Pancreas (tissue), 10 donors: ENCODE data around the gene IGSF5. TPM values are rescaled to one million over a fixed set of nuclear protein-coding genes. Genes with fewer than 3 reads are reported as not detected.
A peak's percentile ranks its signal among the peaks of the same experiment; 100 is the strongest.

Source experiments
- ATAC-seq, 4 donors: fragments of 200-7000 bp; cut with Tn5 transposase; one replicate each; pipeline versions ENCODE4 v1.8.0 to v1.9.1; 2020; ENCODE audit warnings: mild to moderate bottlenecking in 4 of 4, moderate library complexity in 4 of 4
- DNase-seq, 6 donors: peaks; one replicate each; pipeline ENCODE4 v3.0.0-alpha.2; 2020
- FAIRE-seq: peaks from 2 replicates; lab custom pipeline; 2012; peaks lifted over from hg19 to GRCh38; lab: Jason Lieb, UNC
- H3K27ac ChIP-seq, 4 donors: fragments of 200-600 bp; sonication (generic); 1 replicate in 3 of 4; 2 replicates in 1 of 4; pipeline versions ENCODE4 v1.5.0 to v1.8.0; 2020
- H3K27me3 ChIP-seq, 4 donors: fragments of 200-600 bp; one replicate each; pipeline ENCODE4 v1.8.0; 2021
- H3K36me3 ChIP-seq, 3 donors: fragments of 200-600 bp; sonication (generic) in 1 of 3; one replicate each; pipeline versions ENCODE4 v1.5.0 to v1.8.0; 2020 to 2021
- H3K4me1 ChIP-seq, 3 donors: fragments of 200-600 bp; one replicate each; pipeline ENCODE4 v1.8.0; 2021
- H3K4me3 ChIP-seq, 4 donors: fragments of 200-600 bp; sonication (generic) in 2 of 4; one replicate each; pipeline versions ENCODE4 v1.5.0 to v1.8.0; 2020 to 2021
- H3K9me3 ChIP-seq, 4 donors: fragments of 200-600 bp; one replicate each; pipeline ENCODE4 v1.8.0; 2021
- CTCF ChIP-seq, 4 donors: fragments of 200-600 bp; sonication (generic) in 3 of 4; IDR thresholded peaks; one replicate each; pipeline versions ENCODE4 v1.5.0 to v1.8.0; 2021; ENCODE audit warnings: antibody characterized with exemption in 4 of 4
- WGBS, 2 donors: extraction: QIAGEN DNeasy Blood & Tissue Kit; methylation state at CpG; one replicate each; pipeline ENCODE4 v1.1.7; 2013; 5-methylcytosine and 5-hydroxymethylcytosine counted together
- intact Hi-C, 3 donors: fragments of 100-400 bp; cut with DNase I; formaldehyde crosslinking; loops; one replicate each; pipeline versions ENCODE4 v1.11.1 to v1.14.2; 2022
- polyA plus RNA-seq, 2 donors: library from polyadenylated mRNA; stranded (reverse); fragments of 200-250 nt; gene quantifications; one replicate each; pipeline ENCODE4 v1.2.3, GENCODE V29; 2013
- total RNA-seq, 6 donors: library from RNA; stranded (reverse); fragmentation: NEBNext Ultra II Directional in 4 of 6; extraction: Animal tissue kit (Norgen Biotek cat#: 25700) in 4 of 6; gene quantifications; one replicate each; pipeline versions ENCODE4 v1.2.1 to v1.2.4, GENCODE V29; 2021 to 2023
- donor health status: healthy with polysubstance abuse.
- donor health status: DM: no; HTN: no; CAD: no; lungs with moderate emphysema.
- donor health status: DM: no; HTN: no; CAD: no.
- donor health status: control.
- donor health status: control.
- donor health status: Bipolar disorder and iron deficiency.
- donor health status: DM: yes; HTN: yes; CAD: no.
- donor health status: DM: no; HTN: no; CAD: no.
- donor health status: DM: no; HTN: no; CAD: no.
- donor health status: DM: yes; HTN: yes; CAD: no.

Gene IGSF5
- total and polyA plus RNA-seq, 8 donors = 0.57 to 4.7 (median 1.3) TPM

GRCh38 chr21:39799178-39799577, 54.2 kb downstream of the IGSF5 start:
- H3K4me3 ChIP-seq = no peak overlapping the region
- DNase-seq (peak in 1 of 6 donors; percentile 22), ATAC-seq (no peak), FAIRE-seq (no peak)
- no peaks in the 10 kb centered on the region for H3K9me3 ChIP-seq
- H3K36me3 ChIP-seq = no peaks in the 10 kb centered on the region
- no peaks in the 10 kb centered on the region for H3K4me1 ChIP-seq
- no peaks in the 10 kb centered on the region for H3K27me3 ChIP-seq
- TF ChIP-seq CTCF (IDR thresholded peaks at IDR 0.05) = no peak
- no peak overlapping the region for H3K27ac ChIP-seq
- 83 to 84% methylated on average over 7 of the region's 7 CpGs for WGBS, 2 donors
- intact Hi-C loops = loop anchor here in 1 of 3 donors (10.0 kb wide), 1 partner anchor 326 kb away; no protein-coding TSS in a partner anchor

DNA sequence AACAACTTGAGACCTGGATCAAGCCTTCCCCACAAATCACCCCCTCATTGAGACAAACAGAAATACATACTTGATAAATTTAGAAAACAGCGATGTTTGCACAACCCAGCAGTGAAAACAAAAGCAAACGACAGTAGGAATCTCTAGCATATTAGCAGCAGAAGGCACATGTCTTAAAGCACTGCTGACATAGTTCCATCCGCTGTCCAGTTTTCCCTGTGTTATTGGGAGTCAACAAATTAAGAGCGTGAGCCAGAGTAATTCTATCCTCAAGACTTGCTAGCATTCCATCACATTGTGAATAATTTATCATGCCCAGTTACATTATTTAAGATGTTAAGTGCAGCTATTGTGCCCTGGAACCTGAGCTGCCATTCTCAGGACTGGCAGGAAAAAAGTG, 55.3 kb downstream of the IGSF5 start:
- TF ChIP-seq CTCF (IDR thresholded peaks at IDR 0.05) = no peak
- DNase-seq = no peak
- ATAC-seq = no peak
- Histone ChIP-seq H3K27me3 (no peaks in the 10 kb centered on the region), H3K4me1 (no peaks in the 10 kb centered on the region), H3K4me3 (no peak overlapping the region), H3K9me3 (no peaks in the 10 kb centered on the region), H3K27ac (no peak overlapping the region), H3K36me3 (no peaks in the 10 kb centered on the region)
- intact Hi-C loops = no loop called here
- no peak for FAIRE-seq
- 69 to 71% methylated on average over 4 of the region's 4 CpGs for WGBS, 2 donors

GRCh38 chr21:39802217-39802616, 57.2 kb downstream of the IGSF5 start:
- no peak for ATAC-seq
- intact Hi-C loops = no loop called here
- DNase-seq = no peak
- Histone ChIP-seq H3K36me3 (no peaks in the 10 kb centered on the region), H3K27ac (no peak overlapping the region), H3K4me1 (no peaks in the 10 kb centered on the region), H3K4me3 (no peak overlapping the region), H3K27me3 (no peaks in the 10 kb centered on the region), H3K9me3 (no peaks in the 10 kb centered on the region)
- whole genome bisulfite sequencing, 2 donors = 84 to 93% methylated on average over 2 of the region's 2 CpGs
- no peak for TF ChIP-seq CTCF (IDR thresholded peaks at IDR 0.05)
- FAIRE-seq = no peak

- FAIRE-seq (no peak), DNase-seq (no peak), ATAC-seq (no peak)
- H3K27ac ChIP-seq = no peak overlapping the region
- TF ChIP-seq CTCF (IDR thresholded peaks at IDR 0.05) = no peak
- WGBS, 2 donors = 86 to 95% methylated on average over 1 of the region's 1 CpG
- H3K4me1 ChIP-seq = no peaks in the 10 kb centered on the region
- H3K4me3 ChIP-seq = no peak overlapping the region
- no peaks in the 10 kb centered on the region for H3K9me3 ChIP-seq
- no peaks in the 10 kb centered on the region for H3K36me3 ChIP-seq
- intact Hi-C loops = no loop called here
- no peaks in the 10 kb centered on the region for H3K27me3 ChIP-seq
Observed at GRCh38 chr21:39803393-39803792, 58.4 kb downstream of the IGSF5 start.

GRCh38 chr21:39804240-39804639, 59.3 kb downstream of the IGSF5 start:
- H3K4me1 ChIP-seq = no peaks in the 10 kb centered on the region
- intact Hi-C loops = no loop called here
- 76 to 84% methylated on average over 3 of the region's 3 CpGs for WGBS, 2 donors

More at GRCh38 chr21:39804240-39804639, 59.3 kb downstream of the IGSF5 start:
- Histone ChIP-seq H3K36me3 (no peaks in the 10 kb centered on the region), H3K9me3 (no peaks in the 10 kb centered on the region), H3K27ac (no peak overlapping the region), H3K27me3 (no peaks in the 10 kb centered on the region), H3K4me3 (no peak overlapping the region)
- TF ChIP-seq CTCF (IDR thresholded peaks at IDR 0.05) = no peak
- FAIRE-seq (no peak), ATAC-seq (no peak), DNase-seq (no peak)
